Lower lobe of right lung (tissue), 2 donors: ENCODE results near the gene BBC3. TPM values are rescaled to one million over a fixed set of nuclear protein-coding genes. Genes with fewer than 3 reads are reported as not detected.
"Not testable (repeated sequence)": the region's sequence is repeated elsewhere in the genome, so short reads cannot be mapped to it uniquely, and the experiment has no call there.

Experiments
- ATAC-seq, 2 donors: fragments of 200-7000 bp; cut with Tn5 transposase; one replicate each; pipeline ENCODE4 v1.9.1; 2020 to 2022; ENCODE audit warnings: mild to moderate bottlenecking in 2 of 2, moderate library complexity in 2 of 2
- DNase-seq: peaks from one replicate; pipeline ENCODE4 v3.0.0-alpha.2; 2020
- H3K27ac ChIP-seq: fragments of 200-600 bp; one replicate; pipeline ENCODE4 v1.8.0; 2022
- H3K27me3 ChIP-seq: fragments of 200-600 bp; one replicate; pipeline ENCODE4 v1.8.0; 2022; ENCODE audit warnings: low read depth
- H3K36me3 ChIP-seq: fragments of 200-600 bp; one replicate; pipeline ENCODE4 v1.8.0; 2022; ENCODE audit warnings: mild to moderate bottlenecking
- H3K4me1 ChIP-seq: fragments of 200-600 bp; one replicate; pipeline ENCODE4 v1.8.0; 2022
- H3K4me3 ChIP-seq: fragments of 200-600 bp; one replicate; pipeline ENCODE4 v1.8.0; 2022; ENCODE audit warnings: mild to moderate bottlenecking
- H3K9me3 ChIP-seq: fragments of 200-600 bp; one replicate; pipeline ENCODE4 v1.8.0; 2022
- intact Hi-C: fragments of 100-400 bp; cut with DNase I; formaldehyde crosslinking; loops from one replicate; pipeline ENCODE4 v1.11.0; 2022
- total RNA-seq: library from RNA; stranded (reverse); fragmentation: NEBNext Ultra II Directional; extraction: Animal tissue kit (Norgen Biotek cat#: 25700); gene quantifications from one replicate; pipeline ENCODE4 v1.2.1, GENCODE V29; 2021
- TF ChIP-seq, protein P1 (sequence below): fragments of 200-600 bp; IDR thresholded peaks from one replicate; pipeline ENCODE4 v1.8.0; 2022; ENCODE audit warnings: antibody characterized with exemption, mild to moderate bottlenecking
- donor health status: DM: no; HTN: yes; CAD: no; lungs with severe emphysema.

BBC3 gene
- total RNA-seq, 1 donor from 2014 or later = 18.5 TPM

DNA sequence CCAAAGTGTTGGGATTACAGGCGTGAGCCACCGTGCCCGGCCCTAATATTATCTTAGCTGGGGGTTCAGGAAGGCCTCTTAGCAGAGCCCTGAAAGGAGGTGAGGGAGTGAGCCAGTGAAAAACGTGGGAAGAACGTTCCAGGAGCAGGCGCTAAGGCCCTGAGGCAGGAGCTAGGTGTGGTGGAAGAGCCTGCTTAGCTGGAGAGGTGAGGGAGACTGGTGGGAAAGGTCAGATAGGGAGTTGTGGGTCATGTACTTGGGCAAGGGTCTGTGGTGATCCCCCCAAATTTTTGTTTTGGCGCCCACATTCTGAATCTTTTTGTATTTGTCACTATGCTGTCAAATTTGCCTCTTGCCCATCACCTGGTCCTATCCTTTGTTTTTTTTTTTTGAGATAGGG, 38.6 kb upstream of the BBC3 start:
- TF ChIP-seq, protein P1, sequence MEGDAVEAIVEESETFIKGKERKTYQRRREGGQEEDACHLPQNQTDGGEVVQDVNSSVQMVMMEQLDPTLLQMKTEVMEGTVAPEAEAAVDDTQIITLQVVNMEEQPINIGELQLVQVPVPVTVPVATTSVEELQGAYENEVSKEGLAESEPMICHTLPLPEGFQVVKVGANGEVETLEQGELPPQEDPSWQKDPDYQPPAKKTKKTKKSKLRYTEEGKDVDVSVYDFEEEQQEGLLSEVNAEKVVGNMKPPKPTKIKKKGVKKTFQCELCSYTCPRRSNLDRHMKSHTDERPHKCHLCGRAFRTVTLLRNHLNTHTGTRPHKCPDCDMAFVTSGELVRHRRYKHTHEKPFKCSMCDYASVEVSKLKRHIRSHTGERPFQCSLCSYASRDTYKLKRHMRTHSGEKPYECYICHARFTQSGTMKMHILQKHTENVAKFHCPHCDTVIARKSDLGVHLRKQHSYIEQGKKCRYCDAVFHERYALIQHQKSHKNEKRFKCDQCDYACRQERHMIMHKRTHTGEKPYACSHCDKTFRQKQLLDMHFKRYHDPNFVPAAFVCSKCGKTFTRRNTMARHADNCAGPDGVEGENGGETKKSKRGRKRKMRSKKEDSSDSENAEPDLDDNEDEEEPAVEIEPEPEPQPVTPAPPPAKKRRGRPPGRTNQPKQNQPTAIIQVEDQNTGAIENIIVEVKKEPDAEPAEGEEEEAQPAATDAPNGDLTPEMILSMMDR = no peak
- H3K4me3 ChIP-seq = no peak overlapping the region

DNA sequence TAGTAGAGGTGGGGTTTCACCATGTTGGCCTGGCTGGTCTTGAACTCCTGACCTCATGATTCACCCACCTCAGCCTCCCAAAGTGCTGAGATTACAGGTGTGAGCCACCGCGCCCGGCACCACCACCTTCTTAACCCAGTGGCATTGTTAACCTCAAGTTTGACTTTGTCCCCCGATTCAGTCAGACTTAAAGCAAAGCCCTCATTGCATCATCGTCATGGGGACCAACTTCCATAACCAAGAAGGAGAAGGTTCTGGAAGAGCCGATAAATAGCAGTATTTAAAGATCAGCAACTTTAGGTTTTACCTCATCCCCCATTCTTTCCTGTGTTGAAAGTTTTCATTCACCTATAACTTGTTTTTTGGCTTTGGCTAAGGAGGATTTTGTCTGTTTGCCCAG, 37.0 kb upstream of the BBC3 start:
- intact Hi-C loops = no loop called here
- Histone ChIP-seq H3K4me3 (no peak overlapping the region), H3K4me1 (peaks cover 7% of the 10 kb centered on the region), H3K27ac (no peak overlapping the region), H3K9me3 (no peaks in the 10 kb centered on the region), H3K36me3 (peaks cover 79% of the 10 kb centered on the region), H3K27me3 (no peaks in the 10 kb centered on the region)
- ATAC-seq = no peak
- DNase-seq = no peak
- TF ChIP-seq, protein P1 = no peak

More for the DNA sequence above, 38.6 kb upstream of the BBC3 start:
- H3K27me3 ChIP-seq = no peaks in the 10 kb centered on the region
- H3K4me1 ChIP-seq = peaks cover 8% of the 10 kb centered on the region
- no peaks in the 10 kb centered on the region for H3K9me3 ChIP-seq
- ATAC-seq (no peak), DNase-seq (no peak)
- H3K27ac ChIP-seq = no peak overlapping the region
- intact Hi-C loops = no loop called here
- peaks cover 64% of the 10 kb centered on the region for H3K36me3 ChIP-seq

DNA sequence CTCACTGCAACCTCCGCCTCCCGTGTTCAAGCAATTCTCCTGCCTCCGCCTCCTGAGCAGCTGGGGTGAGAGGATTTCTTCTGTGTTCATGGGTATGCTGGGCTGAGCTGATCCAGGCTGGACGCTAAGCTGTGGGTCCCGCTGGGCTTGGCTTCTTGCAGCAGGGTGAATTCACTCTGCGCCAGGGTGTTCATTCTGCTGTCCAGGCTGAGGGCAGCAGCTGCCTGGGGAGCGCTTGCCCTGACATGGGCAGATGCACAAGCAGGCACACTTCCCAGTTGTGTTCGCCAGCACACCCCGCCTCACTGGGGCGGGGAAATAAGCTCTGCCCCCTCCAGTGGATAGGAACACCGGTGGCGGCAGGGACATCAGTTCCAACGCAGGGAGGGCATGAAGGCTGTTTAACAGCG, 36.4 kb upstream of the BBC3 start:
- Histone ChIP-seq H3K4me3 (no peak overlapping the region), H3K27me3 (no peaks in the 10 kb centered on the region), H3K9me3 (no peaks in the 10 kb centered on the region), H3K36me3 (peaks cover 86% of the 10 kb centered on the region), H3K27ac (no peak overlapping the region), H3K4me1 (peaks cover under 1% of the 10 kb centered on the region)
- intact Hi-C loops = no loop called here
- DNase-seq = no peak
- no peak for ATAC-seq
- TF ChIP-seq, protein P1 = no peak

DNA sequence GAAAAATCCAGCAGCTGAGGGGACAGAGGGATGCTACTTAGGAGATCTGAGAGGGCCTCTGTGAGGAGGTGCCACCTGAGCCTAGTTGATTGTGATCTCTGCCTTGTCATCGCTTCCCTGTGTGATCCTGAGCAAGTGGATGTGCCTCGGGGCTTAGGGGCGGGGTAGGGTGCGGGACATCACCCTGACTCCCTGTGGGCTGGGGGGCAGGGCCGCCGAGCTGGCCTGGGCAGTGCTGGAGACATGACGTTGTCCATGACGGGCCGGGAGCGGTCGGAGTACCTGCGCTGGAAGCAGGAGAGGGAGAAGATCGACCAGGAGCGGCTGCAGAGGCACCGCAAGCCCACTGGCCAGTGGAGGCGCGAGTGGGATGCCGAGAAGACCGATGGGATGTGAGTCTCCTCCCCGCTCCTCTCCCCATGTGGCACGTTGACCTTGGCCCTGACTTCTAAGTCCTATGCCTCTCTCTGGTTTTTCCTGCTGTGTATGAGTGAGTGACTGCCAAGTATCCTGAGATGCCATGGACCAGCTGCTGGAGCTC, 35.5 kb upstream of the BBC3 start:
- DNase-seq = no peak
- TF ChIP-seq, protein P1 = no peak
- no peaks in the 10 kb centered on the region for H3K9me3 ChIP-seq
- H3K27ac ChIP-seq = no peak overlapping the region
- no peaks in the 10 kb centered on the region for H3K4me1 ChIP-seq
- intact Hi-C loops = no loop called here
- H3K27me3 ChIP-seq = no peaks in the 10 kb centered on the region
- H3K4me3 ChIP-seq = no peak overlapping the region
- peaks cover 92% of the 10 kb centered on the region for H3K36me3 ChIP-seq
- peak in 1 of 2 donors; percentile 10 for ATAC-seq

DNA sequence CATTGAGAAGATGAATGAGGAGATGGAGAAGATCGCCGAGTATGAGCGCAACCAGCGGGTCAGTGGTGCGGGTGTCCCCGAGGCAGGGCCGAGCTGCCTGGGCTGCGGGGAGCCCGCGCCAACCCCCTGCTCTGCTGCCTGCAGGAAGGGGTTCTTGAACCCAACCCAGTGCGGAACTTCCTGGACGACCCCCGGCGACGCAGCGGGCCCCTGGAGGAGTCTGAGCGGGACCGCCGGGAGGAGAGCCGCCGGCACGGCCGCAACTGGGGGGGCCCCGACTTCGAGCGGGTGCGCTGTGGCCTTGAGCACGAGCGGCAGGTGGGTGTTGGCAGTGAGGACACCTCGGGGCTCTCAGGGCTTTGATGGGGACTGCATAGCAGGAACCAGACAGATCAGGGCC, 33.6 kb upstream of the BBC3 start:
- no peak for DNase-seq
- TF ChIP-seq, protein P1 = no peak
- no peaks in the 10 kb centered on the region for H3K4me1 ChIP-seq
- H3K36me3 ChIP-seq = peaks cover 94% of the 10 kb centered on the region
- no peak for ATAC-seq
- intact Hi-C loops = no loop called here
- H3K4me3 ChIP-seq = no peak overlapping the region
- no peaks in the 10 kb centered on the region for H3K27me3 ChIP-seq
- no peaks in the 10 kb centered on the region for H3K9me3 ChIP-seq
- no peak overlapping the region for H3K27ac ChIP-seq

DNA sequence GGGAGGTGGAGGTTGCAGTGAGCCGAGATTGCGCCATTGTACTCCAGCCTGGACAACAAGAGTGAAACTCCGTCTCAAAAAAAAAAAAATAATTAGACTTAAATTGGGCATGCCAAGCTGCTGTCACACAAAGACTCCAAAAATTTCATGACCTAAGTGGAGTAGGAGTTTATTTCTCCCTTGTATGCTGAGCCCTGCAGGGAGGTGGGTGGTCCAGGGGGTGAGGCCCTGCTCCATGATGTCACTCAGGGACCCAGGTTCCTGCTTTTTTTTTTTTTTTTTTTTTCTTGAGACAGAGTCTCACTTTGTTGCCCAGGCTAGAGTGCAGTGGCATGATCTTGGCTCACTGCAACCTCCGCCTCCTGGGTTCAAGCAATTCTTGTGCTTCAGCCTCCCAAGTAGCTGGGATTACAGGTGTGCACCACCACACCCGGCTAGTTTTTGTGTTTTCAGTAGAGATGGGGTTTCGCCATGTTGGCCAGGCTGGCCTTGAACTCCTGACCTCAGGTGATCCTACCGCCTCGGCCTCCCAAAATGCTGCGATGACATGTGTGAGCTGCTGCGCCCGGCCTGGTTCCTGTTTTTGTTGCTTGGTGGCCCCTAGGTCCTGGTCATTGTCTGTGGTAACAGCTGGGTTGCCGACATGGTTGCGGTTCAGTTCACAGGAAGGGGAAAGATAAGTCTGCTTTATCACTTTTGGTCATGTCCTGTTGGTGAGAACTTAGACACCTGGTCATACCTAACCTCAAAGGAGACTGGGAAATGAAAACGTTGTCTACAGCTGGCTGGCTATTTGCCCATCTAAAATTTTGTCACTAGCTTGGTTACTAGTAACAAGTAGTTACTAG, 31.2 kb upstream of the BBC3 start:
- not testable (repeated sequence) for ATAC-seq

More for the DNA sequence above, 31.2 kb upstream of the BBC3 start:
- H3K4me3 ChIP-seq, H3K9me3 ChIP-seq, intact Hi-C loops, H3K27me3 ChIP-seq, H3K27ac ChIP-seq: not testable (repeated sequence)
- DNase-seq = peak; percentile 52
- H3K36me3 ChIP-seq = peaks cover 87% of the 10 kb centered on the region
- peaks cover 20% of the 10 kb centered on the region for H3K4me1 ChIP-seq
